Fibroblast of gingiva (primary cell): ENCODE data around the gene C6orf136.
A peak's percentile ranks its signal among the peaks of the same experiment; 100 is the strongest.

Experiments used
- DNase-seq: peaks from one replicate; pipeline ENCODE4 v3.0.0-alpha.2; 2011; ENCODE audit warnings: low read depth

The C6orf136 gene

DNA sequence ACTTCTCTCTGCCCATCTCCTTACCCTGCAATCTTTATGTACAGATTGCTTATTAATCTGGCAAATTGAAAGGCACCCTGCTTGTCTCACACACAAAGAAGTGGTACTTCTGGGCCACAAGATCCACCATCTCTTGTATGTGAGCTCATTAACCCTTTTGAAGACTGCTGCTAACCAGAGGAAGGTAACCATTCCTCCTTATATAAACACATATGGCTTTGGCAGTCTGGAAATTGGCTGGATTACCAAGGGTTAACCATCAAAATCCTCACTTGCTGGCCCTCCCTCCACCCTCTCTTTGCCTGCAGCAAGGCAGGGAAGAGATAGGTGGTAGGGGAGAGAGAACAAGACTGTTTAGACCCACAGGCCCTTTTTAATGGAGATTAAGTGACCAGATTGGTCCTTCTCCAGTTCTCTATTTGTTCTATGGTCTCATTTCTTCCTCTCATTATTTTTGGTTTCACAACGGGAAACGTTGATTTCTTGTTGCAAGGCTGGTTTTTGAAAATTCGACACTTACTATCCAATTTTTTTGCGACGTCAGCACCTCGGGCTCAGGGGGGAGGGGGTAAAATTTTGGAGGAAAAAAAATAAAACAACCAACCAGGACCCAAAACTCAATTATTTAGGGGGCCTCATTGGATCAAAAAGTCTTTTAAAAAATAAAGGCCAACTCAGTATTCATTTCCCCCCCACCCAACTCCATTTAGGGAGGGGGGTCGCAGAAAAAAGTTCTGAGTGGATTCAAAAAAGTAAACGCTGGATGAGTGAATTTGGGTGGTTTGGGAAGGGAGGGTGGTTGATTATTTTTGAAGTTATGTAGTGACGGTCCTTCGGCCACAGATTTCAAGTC lies 30.7 kb upstream of the C6orf136 start:
- peak; percentile 20 for DNase-seq

DNA sequence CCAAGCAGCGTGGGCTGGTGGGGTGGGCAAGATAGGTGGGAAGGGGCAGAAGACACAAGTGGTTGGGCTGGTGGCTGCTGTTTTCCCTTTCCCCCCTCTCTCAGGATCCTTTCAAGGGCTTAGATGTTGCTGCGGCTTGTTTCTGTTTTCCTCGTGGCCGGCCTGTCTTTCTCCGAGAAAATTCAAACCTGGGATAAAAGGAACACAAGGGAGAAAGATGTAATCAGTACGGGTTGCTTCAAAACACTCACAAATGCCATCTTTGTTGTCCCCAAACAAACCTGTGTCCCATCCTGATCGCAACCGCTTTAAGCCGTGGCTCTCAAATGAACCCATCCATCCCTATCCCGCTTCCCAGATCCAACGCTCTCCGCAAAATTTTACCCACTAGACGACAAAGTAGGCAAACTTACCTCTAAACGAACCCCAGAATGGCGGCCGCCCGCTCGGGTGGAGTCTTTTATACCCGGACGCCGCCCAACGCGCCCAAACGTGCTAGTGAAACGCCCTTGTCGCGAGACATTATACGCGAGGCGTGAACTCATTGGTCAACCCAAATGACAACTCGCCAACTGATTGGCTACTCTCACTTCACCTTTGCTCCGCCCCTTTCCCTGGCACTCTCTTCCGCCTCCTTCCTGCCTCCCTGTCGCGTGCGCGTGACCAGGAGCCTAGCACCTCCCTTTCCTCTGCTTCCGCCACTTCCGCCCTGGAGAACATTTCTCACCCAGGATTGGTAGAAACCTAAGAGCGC lies 29.9 kb upstream of the C6orf136 start, which contains the start of gene PPP1R10:
PPP1R10 (minus strand) TSS at position 433 of the 754 bp plus-strand sequence. CDS start 7,299 bp downstream, outside the sequence.
- DNase-seq, result peak; percentile 100

DNA sequence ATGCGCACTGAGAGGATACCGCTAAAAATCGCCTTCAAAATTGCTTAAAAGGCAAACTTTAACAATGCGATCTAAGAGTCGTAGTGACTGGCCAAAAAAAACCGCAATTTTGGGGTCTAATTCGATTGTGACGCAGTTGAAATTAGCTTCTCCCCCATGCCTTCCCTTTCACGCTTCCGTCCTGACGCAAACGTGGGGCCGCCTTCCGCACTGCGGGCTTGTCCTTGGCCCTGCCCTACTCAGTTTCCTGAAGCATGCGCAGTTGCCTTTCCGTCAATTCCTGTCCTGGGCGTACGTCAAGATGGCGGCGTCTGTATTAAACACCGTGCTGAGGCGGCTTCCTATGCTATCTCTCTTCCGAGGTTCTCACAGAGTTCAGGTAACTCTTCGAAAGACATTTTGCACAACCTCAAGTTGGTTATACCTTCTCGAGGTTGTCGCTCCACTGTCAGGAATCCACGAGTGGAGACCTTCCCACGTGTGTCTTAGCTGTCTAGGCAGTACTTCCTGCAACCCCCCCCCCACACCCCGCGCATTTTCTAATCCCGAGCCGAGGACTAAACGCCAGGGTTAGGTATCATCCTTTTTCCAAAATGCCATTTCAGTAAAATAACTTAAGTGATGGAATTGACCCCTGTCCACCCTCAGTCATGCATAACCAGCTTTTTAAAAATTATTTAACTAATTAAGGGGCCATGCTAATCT lies 29.2 kb upstream of the C6orf136 start, which contains the start of gene MRPS18B:
MRPS18B (plus strand) TSS at position 276 of the 705 bp plus-strand sequence; CDS start at position 302, 26 bp downstream.
- peak; percentile 99 for DNase-seq

DNA sequence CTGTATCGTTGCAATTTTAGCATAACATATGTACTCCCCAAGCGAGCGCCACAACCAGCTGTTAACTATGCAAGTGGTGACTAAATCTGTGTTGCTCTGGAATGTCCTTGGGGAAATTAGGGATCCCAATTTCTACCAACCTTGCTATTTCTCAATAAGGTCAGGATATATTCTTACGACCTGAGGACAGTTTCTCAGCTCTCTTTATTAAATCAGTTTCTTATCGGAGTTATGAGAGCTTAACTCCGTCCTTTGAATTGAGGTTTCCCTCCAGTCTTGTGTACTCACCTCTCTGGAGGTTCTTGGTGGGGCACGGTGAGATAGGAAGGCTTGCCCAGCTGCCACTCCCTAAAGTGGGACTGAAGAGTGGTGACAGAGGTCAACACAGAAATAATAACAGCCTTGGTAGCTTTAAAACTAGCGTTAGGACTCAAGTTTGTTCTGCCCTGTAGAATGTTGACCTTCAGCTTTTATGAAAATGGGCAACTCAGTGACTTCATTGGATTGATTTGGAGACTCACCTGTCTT lies 28.6 kb upstream of the C6orf136 start:
- DNase-seq, result peak; percentile 39

DNA sequence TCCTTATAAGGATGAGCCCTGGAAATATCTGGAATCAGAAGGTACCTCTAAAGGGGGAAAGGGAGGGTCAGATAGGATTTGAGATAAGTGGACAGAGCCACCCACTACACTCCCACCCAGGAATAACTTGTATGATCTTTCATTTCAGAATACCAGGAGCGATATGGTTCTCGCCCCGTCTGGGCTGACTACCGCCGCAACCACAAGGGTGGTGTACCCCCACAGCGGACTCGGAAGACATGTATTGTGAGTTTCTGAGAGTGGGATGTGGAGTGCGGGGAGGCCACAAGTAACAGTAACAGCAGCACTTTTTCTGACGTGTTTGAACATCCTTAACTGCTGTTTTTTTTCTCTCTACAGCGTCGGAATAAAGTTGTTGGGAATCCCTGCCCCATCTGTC lies 27.4 kb upstream of the C6orf136 start:
- no peak for DNase-seq

DNA sequence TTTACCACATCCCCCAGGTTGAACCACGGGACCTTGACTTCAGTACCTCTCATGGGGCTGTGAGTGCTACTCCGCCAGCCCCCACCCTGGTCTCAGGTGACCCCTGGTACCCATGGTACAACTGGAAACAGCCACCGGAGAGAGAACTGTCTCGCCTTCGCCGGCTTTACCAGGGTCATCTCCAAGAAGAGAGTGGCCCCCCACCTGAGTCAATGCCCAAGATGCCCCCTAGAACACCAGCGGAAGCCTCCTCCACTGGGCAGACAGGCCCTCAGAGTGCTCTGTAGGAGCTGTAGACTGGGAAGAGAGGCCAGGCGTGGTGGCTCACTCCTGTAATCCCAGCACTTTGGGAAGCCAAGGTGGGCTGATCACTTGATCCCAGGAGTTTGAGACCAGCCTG lies 21.4 kb upstream of the C6orf136 start:
- no peak for DNase-seq

DNA sequence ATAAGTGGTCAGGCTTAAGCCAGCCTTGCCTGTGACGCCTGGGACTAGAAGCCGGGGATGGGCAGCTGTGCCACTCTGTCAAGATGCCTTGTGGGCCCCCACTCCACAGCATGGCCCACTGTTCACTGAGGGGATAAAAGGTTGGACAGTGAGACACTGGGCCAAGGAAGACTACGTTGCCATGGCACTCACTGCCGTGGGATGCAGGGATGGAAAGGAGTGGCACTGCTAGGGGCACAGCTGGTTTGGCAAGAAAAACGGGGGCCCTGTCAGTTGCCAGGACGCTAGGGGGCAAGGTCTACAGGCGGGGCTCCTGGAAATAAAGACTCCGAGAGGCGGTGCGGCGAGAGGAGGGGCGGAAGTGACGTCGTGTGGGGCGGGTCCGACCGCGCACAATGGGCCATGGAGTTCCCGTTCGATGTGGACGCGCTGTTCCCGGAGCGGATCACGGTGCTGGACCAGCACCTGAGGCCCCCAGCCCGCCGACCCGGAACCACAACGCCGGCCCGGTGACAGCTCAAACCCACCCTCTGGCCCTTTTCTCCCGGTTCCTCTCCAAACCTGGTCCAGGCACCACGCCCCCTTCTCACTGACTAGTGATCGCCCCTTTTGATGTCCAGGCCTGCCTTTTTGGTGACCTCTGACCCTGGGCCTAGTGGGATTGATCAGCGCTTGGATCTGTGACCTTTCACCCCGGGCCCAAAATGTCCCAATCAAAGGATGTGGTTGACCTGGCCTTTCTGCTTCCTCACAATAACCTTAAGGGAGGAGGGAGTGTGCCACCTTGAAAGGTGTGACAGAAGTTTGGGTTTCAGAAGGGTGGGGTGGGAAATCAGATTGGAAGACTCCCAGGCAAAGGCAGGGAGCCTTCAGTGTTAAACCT lies 20.2 kb upstream of the C6orf136 start, which contains the start of gene ATAT1:
ATAT1 (plus strand) TSS at position 391 of the 883 bp plus-strand sequence.
- peak; percentile 68 for DNase-seq

DNA sequence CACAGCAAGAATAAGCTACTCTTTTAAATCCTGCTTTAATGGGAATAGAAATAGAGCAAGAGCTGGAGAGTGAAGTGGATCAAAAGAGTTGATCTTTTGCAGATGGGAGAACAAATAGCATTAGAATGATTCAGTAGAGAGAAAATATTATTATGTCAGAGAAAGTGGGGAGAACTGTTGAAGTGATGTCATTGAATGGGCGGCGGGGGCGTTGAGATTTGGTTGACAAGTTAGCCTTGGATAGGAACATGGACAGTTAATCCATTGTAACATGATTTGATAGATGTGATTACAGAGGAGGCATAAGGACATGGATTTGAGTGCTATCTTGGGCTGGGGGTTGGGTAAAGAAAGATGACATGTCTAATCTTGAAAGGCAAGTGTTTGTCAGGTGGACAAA lies 11.1 kb upstream of the C6orf136 start:
- DNase-seq, result no peak

DNA sequence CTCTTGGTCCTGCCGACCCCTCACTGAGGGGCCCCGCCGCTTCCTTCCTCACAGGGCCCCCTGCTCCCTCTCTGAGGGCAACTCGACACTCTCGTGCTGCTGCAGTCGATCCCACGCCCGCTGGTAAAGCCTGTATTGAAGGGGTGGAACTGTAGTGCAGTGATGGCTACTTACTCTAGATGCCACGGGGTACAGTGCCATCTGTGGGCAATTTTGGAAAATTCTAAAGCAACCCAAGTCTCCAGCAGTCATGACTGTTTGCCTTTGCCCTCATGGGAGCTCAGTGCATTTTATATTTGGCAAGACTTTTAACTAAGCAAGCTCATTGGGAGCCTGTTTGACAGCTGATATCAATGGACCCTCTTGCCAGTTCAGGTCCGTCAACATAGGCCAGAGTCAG lies 6.5 kb upstream of the C6orf136 start:
- no peak for DNase-seq

DNA sequence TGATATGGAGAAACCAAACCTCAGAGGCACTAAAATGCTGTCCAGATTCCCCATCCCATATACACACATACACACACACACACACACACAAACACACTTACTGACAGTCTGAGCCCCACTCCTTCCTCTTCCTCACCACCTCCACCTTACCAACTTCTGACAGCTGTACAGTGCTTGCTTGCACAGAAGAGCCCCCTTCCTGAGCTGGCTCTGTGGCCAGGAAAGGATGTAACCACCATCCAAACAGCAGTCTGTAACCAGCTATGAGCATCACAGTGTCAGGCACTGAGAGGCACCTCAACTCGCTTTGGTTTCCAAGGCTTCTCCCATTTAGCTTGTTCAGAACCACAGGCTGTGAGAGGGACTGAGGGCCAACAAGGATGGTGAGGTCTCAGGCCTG lies 5.9 kb upstream of the C6orf136 start:
- DNase-seq, result no peak

DNA sequence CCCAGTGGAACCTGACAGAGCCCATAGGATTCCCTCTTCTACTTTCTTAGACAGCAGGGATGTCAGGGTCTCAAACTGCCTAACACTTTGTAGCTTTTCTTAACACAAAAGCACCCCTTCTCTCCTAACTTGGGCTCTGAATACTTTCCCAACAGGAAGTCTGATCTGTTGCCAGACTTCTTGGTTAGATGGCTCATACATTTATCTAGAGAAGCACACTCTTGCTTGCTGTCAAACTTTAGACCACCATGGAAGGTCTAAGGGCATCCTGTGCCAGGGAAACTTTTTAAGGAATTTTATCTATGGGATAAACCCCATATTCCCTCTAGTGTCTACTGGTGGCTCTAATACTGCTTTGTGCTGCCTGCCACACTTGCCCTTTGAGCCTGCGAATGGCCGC lies 3.3 kb upstream of the C6orf136 start:
- no peak for DNase-seq

DNA sequence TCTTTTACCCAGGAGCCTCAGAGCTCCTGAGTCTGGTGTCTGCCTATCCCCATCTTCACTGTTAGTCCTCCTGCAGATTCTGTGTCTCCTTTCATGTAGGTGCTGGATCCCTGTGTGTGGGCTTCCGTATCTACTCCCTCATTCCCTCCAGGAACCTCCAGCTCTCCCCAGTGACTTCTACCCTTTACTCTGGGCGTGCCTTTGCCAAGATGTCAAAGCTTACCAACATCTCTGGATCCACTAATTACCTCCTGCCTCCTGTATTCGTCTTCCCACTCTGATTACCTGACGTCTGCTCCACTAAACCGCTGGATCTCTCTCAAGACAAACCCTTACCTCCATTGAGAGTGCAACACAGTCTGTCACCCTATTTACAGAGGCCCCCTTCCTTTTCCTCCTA lies 2.2 kb upstream of the C6orf136 start:
- DNase-seq, result no peak

DNA sequence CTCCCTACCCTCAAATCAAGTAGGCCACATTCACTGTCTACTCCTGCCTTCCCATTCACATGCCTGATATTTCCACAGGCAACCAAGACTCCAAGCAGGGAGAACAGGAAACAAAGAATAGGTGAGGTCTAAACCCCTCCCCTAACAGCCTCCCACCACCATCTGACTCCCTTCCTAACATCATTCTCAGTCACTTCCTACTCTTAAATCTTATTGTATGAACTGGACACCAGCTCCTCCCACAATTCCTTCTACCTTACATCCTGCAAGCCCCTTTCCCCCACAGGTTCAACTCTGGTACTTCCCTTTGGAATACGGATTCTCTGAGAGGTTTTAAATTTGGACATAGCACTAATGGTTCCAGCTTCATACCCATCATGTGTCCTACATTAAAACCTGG lies 944 bp upstream of the C6orf136 start:
- no peak for DNase-seq

DNA sequence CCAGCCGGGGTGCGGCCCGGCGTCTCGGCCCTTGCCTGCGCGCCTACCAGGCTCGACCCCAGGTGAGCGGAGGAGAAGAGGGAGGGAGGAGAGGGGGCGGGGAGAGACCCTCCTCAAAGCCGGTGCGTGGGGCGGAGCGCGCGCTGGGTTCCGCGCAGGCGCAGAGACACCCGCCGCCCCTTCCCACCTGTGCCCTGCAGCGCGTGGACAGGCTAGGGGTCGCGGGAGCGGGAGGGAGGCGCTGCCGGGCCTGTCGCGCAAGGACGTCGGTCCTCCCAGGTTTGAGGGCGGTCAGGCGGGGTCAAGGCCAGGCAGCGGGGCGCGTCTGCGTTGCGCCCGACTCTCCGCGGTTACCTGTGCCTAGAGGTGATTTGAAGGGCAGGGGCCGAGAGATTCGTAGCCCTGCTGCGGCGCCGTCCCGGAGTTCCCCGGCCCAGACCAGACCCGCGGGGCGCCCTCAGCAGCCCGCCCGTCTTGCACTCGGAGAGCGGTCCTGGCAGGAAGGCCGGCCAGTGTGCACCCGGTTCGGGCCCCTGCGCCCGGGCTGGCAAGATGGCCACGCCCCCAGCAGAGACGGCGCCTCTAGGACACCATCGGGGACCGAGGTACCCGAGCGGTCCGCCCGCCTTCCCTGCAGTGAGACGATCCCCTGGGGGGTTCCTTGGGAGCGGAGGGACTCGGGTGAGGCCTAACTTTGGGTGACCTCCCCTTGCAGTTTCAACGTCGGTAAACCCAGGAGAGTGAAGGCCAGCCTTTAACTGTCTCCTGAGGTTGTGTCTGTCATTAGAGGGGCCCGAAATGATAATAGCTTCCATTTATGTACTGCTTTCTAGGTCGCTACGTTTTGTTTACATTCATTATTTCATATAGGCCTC lies 546 bp downstream of the C6orf136 start:
- DNase-seq, result peak; percentile 43

DNA sequence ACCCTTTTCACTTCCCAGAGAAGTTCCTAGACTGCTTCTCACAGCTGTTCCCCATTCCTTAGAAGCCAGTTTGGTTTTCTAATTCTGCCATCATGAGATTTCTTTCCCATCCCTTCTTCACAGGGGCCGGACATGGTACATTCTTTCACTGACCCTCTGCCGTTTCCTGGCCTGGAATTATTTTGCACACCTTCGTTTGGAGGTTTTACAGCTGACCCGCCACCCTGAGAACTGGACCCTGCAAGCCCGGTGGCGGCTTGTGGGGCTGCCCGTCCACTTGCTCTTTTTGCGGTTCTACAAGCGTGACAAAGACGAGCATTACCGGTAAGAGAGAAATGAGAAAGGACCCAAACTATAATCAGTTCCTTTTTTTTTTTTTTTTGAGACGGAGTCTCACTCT lies 4.2 kb downstream of the C6orf136 start:
- DNase-seq, result no peak

DNA sequence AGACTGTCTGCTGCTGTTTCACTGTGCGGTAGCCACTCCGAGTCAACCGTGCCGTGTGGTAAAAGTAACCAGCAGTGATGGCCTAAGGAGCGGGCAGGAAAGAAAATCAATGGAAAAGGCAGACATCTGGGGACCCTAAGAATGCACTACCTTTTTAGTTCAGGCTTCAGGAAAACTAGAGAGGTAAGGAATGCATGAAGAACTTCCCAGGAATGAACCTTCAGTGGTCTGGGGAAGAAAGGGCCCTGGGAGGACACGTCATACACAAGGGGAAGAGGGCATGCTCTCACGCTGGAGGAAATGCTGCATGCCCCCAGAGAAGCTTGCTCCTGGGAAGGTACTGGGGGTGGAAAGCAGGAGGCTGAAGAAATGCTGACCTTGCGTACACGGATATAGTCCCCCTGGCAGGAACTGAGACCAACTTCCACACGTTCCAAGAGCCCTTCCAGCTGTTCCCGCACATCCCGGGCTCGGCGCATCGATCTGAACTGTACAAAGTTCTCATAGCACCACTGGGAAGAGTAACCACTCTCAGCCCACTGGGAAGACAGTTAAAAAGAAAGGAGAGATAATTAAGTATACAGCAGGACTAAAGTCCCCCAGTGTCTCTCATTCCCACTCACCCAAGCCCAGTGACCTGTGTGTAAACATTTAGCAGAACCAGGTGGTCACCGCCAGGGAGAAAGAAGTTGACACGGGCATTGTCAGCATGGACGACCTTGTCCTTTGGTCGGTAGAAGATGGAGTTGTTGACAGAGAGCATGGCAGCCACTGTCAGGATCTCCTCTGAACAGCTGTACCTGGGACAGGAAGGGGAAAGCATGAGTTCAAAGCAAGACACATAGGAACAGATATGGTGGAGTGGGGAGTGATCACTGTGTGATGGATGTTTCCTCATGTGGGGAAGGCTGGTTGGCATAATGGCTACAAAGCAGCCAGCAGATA lies 8.1 kb downstream of the C6orf136 start:
- DNase-seq, result no peak

DNA sequence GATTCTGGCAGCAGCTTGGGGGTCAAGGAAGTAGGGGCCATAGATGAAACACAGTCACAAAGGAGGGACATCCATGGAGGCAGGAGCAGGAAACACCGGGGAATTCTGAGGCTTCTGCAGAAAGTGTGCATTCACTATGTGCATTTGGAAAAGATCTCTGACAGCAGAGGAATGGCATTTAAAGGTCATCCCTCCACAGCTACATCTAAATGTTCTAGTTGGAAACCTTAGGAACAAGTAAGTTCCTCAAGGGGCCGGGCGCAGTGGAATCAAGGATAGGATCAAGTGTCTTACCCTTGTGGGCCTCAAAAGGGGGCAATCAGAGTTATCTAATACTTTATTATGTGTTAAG lies 8.8 kb downstream of the C6orf136 start:
- DNase-seq, result no peak

DNA sequence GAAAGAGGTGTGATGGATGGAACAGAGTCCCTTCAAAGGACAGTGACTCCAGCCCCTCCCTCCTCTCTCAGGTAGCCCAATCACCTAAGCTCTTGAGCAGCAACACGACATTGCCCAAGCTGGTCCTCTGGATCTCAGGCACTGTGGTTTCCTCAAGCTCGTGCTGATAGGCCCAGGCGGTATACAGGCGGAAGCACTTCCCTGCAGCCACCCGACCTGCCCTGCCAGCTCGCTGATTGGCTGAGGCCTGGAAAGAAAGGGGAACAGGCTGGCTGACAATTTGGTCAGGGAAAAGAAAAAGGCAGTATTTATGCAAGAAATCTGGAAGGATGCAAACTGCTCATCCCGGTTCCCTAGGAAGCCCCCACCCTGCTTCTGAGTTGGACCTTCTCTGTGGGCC lies 9.6 kb downstream of the C6orf136 start:
- no peak for DNase-seq

DNA sequence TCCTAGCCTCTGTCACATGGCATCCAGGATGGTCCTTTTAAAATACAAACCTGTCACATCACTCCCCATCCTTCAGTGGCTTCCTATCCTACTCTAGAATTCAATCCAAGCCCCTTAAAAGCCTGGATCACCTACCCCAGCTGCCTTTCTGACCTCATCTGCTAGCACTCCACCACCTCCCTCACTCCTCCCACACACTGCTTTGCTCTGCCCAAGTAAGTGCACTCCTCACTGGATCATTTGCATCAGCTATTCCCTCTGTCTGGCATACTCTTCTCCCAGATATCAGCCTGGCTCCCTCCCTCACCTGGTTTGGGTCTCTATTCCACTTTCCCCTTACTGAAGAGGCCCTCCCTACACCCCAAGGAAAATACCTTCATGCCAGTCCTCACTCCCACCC lies 10.5 kb downstream of the C6orf136 start:
- DNase-seq, result no peak
